GM18873 (cell line): Measurements from ENCODE around the gene KIRREL3.

Source experiments
- ATAC-seq: cut with Tn5 transposase; IDR thresholded peaks from one replicate; pipeline ENCODE4 v1.9.1; 2021; ENCODE audit warnings: mild to moderate bottlenecking, moderate library complexity, moderate number of reproducible peaks; ENCODE audit not compliant: unreplicated experiment, low FRiP score

KIRREL3 gene

GRCh38 chr11:127000291-127000968 is at the start of gene KIRREL3:
Gene KIRREL3 (minus strand): TSS chr11:127000770.
- ATAC-seq: no peak

DNA sequence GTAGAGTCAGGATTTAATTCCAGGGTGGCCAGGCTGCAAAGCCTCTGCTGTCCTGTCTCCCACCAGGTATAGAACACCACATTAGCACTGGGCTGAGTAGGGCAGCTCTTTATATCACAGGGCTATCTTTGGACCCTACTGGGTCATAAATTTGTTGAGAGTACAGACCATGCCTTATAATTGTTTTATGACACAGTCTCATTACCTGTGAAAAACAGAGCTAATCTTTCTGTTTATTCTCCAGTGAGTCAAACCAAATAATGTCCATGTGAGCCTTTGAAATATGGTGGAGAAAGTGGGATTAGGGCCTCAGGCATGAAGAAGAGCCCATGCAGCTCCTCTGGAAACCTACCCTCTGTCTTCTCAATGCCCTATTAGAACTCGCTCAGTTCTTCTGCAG is 49.6 kb upstream of the KIRREL3 start:
- ATAC-seq: no peak

DNA sequence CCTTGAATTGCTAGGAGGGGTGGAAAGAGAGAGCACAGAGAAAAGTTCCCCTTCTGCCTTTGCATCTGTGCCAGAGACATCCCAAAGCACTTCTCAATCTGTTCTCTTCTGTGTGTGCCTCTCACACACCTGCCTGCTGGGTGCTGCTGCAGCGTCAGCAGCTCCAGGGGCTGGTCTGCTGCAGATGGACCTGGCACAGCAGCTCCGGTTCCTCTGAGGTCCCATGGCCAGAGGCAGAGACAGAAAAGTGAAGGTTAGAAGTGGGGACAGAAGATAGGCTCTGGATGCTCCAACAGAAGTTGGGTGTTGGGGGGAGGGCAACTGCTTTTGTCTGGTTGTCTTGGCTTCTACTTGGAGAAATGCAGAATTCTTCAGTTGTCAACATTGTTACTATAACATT is 48.9 kb upstream of the KIRREL3 start:
- ATAC-seq: no peak

DNA sequence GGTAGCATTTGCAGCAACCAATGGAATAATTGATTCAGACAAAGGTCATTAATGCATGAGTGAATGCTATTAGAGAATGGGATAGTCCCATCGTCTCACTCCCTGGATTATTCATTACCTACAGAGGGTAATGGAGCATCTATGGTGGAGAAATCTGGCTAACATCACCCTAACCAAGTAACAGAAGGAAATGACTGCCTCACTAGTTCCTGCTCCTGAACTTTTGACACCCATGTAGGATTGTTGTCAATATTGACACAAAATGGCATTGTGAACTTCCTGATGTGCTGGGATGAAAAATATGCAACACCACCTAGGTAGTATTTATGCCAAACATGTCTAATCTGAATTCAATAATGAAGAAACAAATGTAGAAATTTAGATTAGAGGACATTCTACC is 44.0 kb upstream of the KIRREL3 start:
- no peak for ATAC-seq

DNA sequence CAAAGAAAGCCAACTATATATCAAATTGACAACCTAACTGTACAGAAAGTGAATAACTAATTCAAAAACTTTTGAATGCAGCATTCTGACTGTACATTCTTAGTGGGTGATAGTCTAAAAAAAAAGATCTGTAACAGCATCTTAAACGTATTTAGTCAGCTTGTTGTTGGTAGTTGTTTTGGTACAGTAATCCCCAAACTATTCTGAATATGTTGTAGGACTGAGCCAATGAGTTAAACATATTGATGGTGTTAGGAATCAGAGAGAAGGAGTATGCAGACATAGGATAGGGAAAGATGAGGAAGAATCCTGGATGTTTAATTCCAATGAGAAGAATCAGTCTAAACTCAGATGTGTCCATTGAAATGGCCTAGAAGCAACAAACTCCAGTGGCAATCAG is 41.9 kb upstream of the KIRREL3 start:
- ATAC-seq: no peak

- no peak for ATAC-seq
Measured at GRCh38 chr11:127039591-127039990, 39.0 kb upstream of the KIRREL3 start.

- ATAC-seq: no peak
Measured at GRCh38 chr11:127037596-127037995, 37.0 kb upstream of the KIRREL3 start.

DNA sequence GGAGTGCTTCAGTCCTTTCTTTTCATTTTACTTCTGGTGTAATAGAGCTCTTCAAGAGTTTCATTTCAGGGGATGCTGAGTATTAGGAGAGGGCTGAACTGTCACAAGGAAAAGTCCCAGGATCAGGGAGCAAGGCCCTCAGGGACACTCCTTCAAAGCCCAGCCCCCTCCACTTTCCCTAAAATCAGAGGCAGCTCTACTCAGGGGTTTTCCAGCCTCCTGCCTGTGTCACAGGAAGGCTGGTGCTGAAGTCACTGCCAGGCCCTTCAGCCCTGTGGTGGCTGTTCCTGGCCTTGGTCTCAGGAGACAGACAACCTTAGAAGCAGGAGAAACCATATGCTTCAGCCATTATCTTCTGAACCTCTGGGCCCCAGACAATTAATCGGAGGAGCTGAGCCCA is 36.4 kb upstream of the KIRREL3 start:
- no peak for ATAC-seq

DNA sequence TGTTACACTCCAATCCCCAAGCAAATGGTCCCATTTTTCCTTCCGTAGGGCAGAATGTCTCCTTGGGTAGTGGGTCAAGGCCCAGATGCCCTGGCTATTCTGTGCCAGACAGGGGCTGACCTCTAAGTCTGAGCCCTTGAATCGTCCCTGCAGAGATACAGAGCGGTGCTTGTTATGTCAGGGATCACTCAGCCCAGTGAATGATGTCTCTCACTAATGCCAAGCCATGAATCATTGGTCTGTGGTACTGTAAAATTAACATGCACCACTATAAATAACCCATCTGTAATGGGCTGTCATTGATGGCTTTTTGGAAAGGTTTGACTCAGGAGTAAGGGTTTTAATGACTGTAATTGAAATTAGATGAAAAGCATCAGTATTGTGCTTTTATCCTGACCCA is 35.3 kb upstream of the KIRREL3 start:
- no peak for ATAC-seq

DNA sequence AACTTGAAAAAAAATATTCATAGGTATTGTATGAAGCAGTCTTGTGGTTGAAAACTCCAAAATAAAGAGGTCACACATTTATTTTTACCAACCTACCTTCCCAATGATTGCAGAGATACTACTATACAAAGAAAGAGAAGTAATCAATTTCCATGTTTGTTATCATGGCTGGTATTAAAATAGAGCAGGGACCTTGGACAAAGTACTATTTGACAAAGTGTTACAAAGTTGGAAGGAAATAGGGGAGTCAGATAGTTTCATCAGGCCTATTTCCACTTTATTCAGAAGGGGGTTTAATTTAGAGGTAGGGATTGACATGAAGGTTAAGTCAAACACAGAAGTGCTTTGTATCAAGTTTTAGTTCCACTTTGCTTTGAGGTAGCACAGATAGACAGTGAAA is 34.4 kb upstream of the KIRREL3 start:
- no peak for ATAC-seq

DNA sequence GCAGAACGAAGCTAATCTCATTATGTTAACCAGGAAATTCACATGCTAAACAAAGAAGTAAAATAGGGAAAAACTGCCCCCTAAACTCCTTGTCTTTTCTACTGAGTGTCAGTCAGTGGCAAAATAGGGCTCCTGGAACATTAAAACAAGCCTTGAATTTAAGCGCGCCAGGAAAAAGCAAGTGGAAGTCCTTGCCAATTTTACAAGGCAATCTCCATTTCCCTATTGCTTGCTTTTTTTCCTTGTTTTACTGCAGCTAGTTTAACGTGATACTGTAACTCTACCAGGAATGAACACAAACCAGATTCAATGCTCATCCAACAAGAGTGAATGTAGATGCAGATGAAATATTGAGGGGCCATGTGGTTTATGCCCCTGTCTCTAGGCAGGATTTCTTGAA is 28.1 kb upstream of the KIRREL3 start:
- ATAC-seq: no peak

- no peak for ATAC-seq
Measured at GRCh38 chr11:127027789-127028188, 27.2 kb upstream of the KIRREL3 start.

DNA sequence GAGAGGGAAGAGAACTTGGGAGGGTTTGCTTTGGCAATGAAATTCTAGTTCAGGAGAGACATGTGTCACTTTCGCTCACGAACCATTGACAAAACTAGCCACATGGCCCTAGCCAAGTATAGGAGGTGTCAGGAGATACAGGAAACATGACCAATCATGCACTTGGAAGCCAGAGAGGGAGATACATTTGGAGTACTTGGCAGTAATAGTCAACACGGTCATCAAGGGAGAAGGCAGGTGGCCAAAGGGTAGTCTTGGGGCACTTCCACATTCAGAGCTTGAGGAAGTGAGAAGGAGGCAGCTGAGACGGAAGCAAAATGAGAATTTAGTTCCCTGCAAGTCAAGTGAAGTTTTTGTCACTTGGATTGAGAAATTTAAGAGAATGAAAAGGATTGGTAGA is 26.4 kb upstream of the KIRREL3 start:
- no peak for ATAC-seq

- ATAC-seq: no peak
Measured at GRCh38 chr11:127023991-127024390, 23.4 kb upstream of the KIRREL3 start.

DNA sequence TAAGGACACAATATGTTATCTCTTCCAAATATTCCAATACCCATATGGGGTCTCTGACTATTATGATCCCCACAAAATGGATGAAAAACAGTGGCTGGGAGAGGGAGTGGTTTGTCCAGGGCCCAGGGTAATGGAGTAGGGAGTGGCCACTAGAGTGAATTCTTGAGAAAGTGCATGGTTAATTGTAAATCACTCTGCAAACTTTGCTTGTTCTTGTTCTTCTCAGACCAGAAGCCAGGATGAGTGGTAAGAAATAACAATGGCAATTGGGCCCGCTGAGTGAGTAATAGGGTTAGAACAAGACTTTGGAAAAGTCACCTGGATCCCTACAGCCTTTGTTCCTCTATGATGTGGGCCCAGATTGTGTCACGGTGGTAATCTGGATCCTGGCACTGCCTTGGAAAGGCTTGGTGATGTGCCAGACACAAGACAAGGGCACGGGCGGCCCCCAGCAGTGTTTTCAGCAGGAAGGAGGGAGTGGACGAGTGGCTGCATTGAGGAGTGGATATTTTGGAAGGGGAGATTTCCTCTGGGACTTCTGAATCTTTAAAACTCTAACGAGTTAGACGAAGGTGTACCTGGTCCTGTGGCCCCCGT is 18.2 kb upstream of the KIRREL3 start:
- ATAC-seq: no peak

GRCh38 chr11:127017482-127017881 is 16.9 kb upstream of the KIRREL3 start:
- ATAC-seq: no peak

- ATAC-seq: no peak
Measured at GRCh38 chr11:127013550-127013949, 13.0 kb upstream of the KIRREL3 start.

DNA sequence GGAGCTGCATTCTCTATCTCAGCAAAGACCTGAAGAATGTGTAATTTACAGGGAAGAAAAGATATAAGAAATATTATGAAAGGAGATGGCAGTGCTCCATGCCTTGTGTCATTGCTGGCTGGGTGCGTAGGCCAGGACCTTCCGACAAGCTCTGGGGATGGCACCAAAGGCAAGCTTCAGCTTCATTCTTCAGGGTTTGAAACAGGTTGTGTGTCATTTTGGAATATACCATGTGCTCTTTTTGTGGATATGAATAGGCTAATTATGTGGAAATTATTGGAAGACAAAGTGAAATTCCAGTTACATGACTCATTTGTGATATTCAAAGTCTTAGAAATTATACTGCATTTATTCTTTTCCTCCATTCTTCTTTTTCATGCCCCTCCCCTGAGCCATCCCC is 5.7 kb upstream of the KIRREL3 start:
- ATAC-seq: no peak

DNA sequence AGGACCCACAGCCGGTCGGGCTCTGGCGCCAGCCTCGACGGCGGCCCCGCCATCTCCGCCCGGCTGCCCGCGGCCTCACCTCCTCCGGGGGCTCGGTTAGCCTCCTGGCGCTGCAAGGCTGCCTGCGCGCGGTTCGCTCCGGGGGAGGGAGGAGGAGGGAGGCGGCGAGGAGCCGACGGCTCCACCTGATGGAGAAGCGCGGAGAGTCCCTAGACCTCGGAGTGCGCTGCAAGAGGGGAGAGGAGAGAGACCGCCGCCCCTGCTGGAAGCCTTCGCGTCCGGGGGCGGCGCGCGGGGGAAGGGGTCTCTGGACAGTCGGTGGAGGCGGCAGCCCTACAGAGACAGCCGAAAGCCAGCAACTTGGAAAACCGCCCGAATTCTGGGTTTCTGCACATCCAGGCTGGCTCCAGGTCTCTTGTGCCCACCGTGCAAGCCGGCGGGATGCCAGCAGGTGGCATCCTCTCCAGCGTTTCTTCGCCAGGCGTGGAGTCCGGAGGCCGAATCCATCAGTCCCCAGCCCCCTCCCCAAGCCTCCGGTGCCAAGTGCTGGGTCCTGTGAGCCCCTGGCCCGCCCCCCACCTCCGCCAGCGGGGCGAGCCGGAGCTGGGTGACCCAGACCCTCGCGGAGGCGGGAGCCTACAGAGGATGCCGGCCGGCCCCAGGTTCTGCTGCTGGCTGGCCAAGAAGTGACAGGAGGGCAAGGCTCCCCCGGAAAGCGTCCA is 2.9 kb upstream of the KIRREL3 start:
- ATAC-seq: no peak

DNA sequence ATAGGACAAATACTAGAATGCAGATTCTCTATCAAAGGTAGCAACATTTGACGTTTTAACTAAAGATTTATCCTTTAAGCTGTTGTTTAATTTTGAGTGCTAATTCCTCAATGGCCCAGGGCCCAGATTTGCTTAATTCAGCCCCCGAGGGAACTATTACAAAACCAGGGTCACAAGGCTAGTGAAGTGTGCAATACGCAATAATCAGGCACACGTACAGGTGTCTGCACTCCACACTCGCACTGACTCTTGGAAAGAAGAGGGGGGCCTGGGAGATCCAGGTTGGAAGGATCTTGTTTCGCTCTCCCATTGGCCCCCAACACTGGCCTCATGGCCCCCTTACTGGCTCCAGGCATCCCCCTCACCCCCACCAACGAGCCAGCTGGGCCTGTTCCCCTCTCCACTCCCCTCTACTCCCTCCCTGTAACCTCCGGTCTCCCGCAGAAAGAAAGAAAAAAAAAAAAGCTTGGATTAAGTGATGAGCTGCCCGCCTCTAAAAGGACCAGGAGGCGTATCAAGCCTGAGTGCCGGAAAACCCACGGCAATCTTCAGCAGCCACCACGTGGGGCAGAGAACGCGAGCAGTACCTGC is 2.2 kb upstream of the KIRREL3 start:
- no peak for ATAC-seq

- no peak for ATAC-seq
Measured at GRCh38 chr11:127000981-127001380, 411 bp upstream of the KIRREL3 start.

DNA sequence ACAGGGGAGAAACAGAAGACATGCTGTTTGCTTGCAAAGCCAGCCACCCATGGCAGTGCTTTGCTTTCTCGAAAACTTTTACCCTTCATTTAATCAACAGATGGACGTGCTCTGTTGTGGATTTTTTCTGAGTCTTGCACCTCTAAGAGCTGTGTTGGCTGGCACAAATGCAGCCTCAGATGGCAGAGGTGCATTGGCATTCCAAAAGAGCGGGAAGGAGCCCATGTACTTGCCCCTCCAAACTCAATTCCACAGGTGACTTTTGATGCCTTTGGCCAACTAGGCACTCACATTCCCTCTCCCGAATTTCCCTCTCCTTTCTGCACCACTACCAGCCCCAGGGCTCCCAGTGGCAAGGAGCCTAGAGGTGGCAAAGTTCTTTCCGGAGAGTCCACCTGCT is 1.2 kb downstream of the KIRREL3 start:
- no peak for ATAC-seq
